Right lobe of liver (tissue), 6 donors: ENCODE results near the gene ITGB8. TPM values are rescaled to one million over a fixed set of nuclear protein-coding genes. Genes with fewer than 3 reads are reported as not detected.

Experiments
- ATAC-seq, 4 donors: fragments of 200-7000 bp; cut with Tn5 transposase; one replicate each; pipeline ENCODE4 v1.9.1; 2020; ENCODE audit warnings: mild to moderate bottlenecking in 4 of 4, moderate library complexity in 4 of 4
- DNase-seq, 3 donors: peaks; one replicate each; pipeline ENCODE4 v3.0.0-alpha.2; 2020
- H3K27ac ChIP-seq, 3 donors: fragments of 200-600 bp; one replicate each; pipeline ENCODE4 v1.8.0; 2022
- H3K27me3 ChIP-seq, 2 donors: fragments of 200-600 bp; one replicate each; pipeline ENCODE4 v1.8.0; 2022
- H3K36me3 ChIP-seq, 4 donors: fragments of 200-600 bp; sonication (generic) in 1 of 4; one replicate each; pipeline versions ENCODE4 v1.5.1 to v1.8.0; 2017 to 2022; ENCODE audit warnings: control low read depth in 1 of 4
- H3K4me1 ChIP-seq, 4 donors: fragments of 200-600 bp; sonication (generic) in 1 of 4; one replicate each; pipeline versions ENCODE4 v1.5.1 to v1.8.0; 2017 to 2022; ENCODE audit warnings: control low read depth in 1 of 4
- H3K4me3 ChIP-seq, 3 donors: fragments of 200-600 bp; one replicate each; pipeline ENCODE4 v1.8.0; 2022
- H3K9me3 ChIP-seq, 4 donors: fragments of 200-600 bp; sonication (generic) in 1 of 4; one replicate each; pipeline versions ENCODE4 v1.5.1 to v1.8.0; 2017 to 2022; ENCODE audit warnings: control low read depth in 1 of 4
- POLR2A ChIP-seq: fragments of 450-650 bp; IDR thresholded peaks from one replicate; pipeline ENCODE4 v1.6.1; 2017; ENCODE audit warnings: antibody characterized with exemption, mild to moderate bottlenecking
- WGBS: methylation state at CpG from one replicate; pipeline ENCODE4 v1.1.6; 2018; ENCODE audit warnings: low coverage, low lambda C conversion rate; ENCODE audit not compliant: insufficient coverage; ENCODE audit errors: missing lambda C conversion rate; 5-methylcytosine and 5-hydroxymethylcytosine counted together
- intact Hi-C, 2 donors: fragments of 100-400 bp; cut with DNase I; formaldehyde crosslinking; loops; one replicate each; pipeline versions ENCODE4 v1.11.2 to v1.14.1; 2022
- total RNA-seq, 6 experiments: library from RNA; depleted of rRNA in 2 of 6; stranded (reverse); fragments of >200 nt in 2 of 6; fragmentation: NEBNext Ultra II Directional in 3 of 6; extraction: Animal tissue kit (Norgen Biotek cat#: 25700) in 3 of 6; gene quantifications; one replicate each; pipeline versions ENCODE4 v1.1.0 to v1.2.4, GENCODE V29; 2016 to 2023
- TF ChIP-seq, protein P1 (sequence below), 4 donors: fragments of 200-600 bp in 3 of 4; fragments of 450-650 bp in 1 of 4; IDR thresholded peaks; one replicate each; pipeline versions ENCODE4 v1.5.1 to v1.8.0; 2016 to 2022; ENCODE audit warnings: antibody characterized with exemption in 4 of 4, mild to moderate bottlenecking in 2 of 4
- donor health status: DM: no; HTN: yes; CAD: no.
- donor health status: DM: no; HTN: no; CAD: no.
- donor health status: DM: no; HTN: no; CAD: no.
- donor health status: DM: no; HTN: yes; CAD: no.
- donor health status: DM: no; HTN: yes; CAD: no.

Gene ITGB8
- total RNA-seq, 6 experiments from 2014 or later = 0.43 to 0.70 (median 0.56) TPM

DNA sequence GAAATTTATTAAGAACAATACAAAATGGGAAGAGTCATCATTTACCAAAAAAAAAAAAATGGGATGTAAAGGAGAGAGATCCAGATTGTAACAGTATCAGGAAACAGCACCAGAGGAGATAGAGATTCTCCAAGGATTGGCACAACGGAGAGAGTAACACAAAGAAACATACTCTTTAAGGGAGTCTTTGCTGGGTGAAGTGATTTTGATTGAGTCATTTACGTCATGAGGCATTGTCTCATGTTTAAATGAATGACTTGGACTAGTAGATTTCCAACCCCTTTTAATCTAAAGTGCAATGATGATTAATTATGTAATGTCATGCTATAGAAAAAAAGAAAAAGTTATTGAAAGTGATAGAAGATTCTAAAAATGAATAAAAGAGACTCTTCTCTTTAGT lies 68.8 kb downstream of the ITGB8 start:
- no peaks in the 10 kb centered on the region for H3K4me1 ChIP-seq
- no peaks in the 10 kb centered on the region for H3K36me3 ChIP-seq
- DNase-seq = no peak
- no peak overlapping the region for H3K27ac ChIP-seq
- H3K4me3 ChIP-seq = no peak overlapping the region
- H3K27me3 ChIP-seq = no peaks in the 10 kb centered on the region
- no peak for ATAC-seq
- WGBS = 50% methylated on average over 2 of the region's 2 CpGs
- intact Hi-C loops = no loop called here
- H3K9me3 ChIP-seq = no peaks in the 10 kb centered on the region
- TF ChIP-seq, protein P1, sequence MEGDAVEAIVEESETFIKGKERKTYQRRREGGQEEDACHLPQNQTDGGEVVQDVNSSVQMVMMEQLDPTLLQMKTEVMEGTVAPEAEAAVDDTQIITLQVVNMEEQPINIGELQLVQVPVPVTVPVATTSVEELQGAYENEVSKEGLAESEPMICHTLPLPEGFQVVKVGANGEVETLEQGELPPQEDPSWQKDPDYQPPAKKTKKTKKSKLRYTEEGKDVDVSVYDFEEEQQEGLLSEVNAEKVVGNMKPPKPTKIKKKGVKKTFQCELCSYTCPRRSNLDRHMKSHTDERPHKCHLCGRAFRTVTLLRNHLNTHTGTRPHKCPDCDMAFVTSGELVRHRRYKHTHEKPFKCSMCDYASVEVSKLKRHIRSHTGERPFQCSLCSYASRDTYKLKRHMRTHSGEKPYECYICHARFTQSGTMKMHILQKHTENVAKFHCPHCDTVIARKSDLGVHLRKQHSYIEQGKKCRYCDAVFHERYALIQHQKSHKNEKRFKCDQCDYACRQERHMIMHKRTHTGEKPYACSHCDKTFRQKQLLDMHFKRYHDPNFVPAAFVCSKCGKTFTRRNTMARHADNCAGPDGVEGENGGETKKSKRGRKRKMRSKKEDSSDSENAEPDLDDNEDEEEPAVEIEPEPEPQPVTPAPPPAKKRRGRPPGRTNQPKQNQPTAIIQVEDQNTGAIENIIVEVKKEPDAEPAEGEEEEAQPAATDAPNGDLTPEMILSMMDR (IDR thresholded peaks at IDR 0.05) = no peak
- no peak for TF ChIP-seq POLR2A

DNA sequence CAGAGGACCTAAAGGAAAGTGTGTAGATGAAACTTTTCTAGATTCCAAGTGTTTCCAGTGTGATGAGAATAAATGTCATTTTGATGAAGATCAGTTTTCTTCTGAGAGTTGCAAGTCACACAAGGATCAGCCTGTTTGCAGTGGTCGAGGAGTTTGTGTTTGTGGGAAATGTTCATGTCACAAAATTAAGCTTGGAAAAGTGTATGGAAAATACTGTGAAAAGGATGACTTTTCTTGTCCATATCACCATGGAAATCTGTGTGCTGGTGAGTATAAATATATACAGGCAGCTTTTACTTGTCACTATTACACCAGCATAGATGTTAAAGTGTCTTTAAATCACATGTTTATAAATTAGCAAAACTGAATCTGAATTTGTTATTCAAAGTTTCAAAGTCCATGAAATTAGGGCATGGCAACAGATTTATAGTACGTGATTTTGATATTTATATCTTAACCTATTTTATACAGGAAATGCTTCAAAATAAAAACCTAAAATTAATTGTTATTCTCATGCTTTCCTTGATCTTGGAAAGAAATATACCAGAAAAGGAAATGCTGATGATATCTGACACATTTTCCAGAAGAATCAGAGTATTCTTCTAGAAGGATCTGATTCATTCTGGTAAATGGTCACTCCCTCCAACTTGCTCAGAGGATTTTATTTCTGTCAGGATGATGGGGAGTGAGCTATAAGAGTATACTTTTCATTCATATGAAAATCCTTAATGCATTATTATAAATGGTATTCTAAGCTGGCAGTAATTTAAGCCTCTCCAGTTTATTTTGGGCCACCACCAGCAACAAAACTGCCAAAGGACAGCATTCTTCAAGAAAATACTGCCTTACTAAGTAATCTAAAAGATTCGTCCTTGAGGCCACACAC lies 71.4 kb downstream of the ITGB8 start:
- no peak for DNase-seq

DNA sequence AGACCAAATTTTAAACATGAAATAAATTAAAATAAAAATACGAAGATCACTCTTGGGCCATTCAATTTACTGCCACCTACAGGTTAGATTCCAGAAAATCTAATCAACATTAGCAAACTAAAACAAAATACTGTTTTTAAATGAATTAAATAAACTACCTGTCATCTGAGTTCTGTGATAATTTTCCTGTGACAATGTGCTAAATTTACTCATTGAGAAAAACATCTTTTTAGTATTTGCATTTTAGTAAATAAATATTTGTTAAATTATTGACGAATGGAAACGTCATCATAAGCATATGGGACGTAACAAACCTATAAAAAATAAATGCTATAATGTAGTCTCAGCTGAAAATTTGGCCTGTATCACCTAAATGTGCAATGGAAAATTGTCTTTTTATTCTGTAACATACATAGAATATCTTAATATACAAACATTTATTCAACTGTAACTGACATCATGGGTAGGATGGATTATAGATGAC lies 72.1 kb downstream of the ITGB8 start:
- no peaks in the 10 kb centered on the region for H3K36me3 ChIP-seq
- no peak for TF ChIP-seq POLR2A
- TF ChIP-seq, protein P1 (IDR thresholded peaks at IDR 0.05) = peak in 3 of 4 donors; percentile 28 to 31 (median 29)
- H3K27ac ChIP-seq = no peak overlapping the region
- DNase-seq (no peak), ATAC-seq (no peak)
- WGBS = 68% methylated on average over 4 of the region's 4 CpGs
- no peaks in the 10 kb centered on the region for H3K4me1 ChIP-seq
- H3K27me3 ChIP-seq = no peaks in the 10 kb centered on the region
- intact Hi-C loops = no loop called here
- H3K9me3 ChIP-seq = no peaks in the 10 kb centered on the region
- H3K4me3 ChIP-seq = no peak overlapping the region

More for the DNA sequence above, 71.4 kb downstream of the ITGB8 start:
- Histone ChIP-seq H3K36me3 (no peaks in the 10 kb centered on the region), H3K27me3 (no peaks in the 10 kb centered on the region), H3K27ac (no peak overlapping the region), H3K4me1 (no peaks in the 10 kb centered on the region), H3K4me3 (no peak overlapping the region), H3K9me3 (no peaks in the 10 kb centered on the region)
- ATAC-seq = no peak
- WGBS = 26% methylated on average over 3 of the region's 3 CpGs
- TF ChIP-seq, protein P1 (IDR thresholded peaks at IDR 0.05) = no peak
- TF ChIP-seq POLR2A = no peak
- intact Hi-C loops = no loop called here

DNA sequence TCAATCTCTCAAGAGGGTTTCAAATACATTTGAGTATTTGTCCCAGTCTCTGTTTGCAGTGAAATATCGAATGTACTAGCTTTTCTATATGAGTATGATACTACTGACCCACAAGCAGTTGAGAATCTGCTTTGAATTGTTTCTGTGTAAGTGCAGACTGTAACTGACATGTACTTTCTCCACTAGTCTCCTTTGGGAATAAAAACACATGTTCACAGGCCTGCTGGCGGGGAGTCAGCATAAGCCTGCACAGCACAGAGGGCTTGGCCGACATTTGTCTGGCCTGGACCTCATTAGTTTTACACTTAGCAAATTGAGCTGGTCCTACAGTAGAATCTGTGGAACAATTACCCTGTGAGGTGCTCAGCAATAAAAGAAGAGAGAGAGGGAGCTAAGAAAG lies 72.6 kb downstream of the ITGB8 start:
- H3K4me3 ChIP-seq = no peak overlapping the region
- H3K36me3 ChIP-seq = no peaks in the 10 kb centered on the region
- no peaks in the 10 kb centered on the region for H3K4me1 ChIP-seq
- TF ChIP-seq POLR2A = no peak
- TF ChIP-seq, protein P1 (IDR thresholded peaks at IDR 0.05) = no peak
- H3K27ac ChIP-seq = no peak overlapping the region
- ATAC-seq = no peak
- H3K27me3 ChIP-seq = no peaks in the 10 kb centered on the region
- WGBS = 73% methylated on average over 3 of the region's 3 CpGs
- DNase-seq = no peak
- intact Hi-C loops = no loop called here
- H3K9me3 ChIP-seq = no peaks in the 10 kb centered on the region
